ENCODE results near the gene CCDC90B.

DNA sequence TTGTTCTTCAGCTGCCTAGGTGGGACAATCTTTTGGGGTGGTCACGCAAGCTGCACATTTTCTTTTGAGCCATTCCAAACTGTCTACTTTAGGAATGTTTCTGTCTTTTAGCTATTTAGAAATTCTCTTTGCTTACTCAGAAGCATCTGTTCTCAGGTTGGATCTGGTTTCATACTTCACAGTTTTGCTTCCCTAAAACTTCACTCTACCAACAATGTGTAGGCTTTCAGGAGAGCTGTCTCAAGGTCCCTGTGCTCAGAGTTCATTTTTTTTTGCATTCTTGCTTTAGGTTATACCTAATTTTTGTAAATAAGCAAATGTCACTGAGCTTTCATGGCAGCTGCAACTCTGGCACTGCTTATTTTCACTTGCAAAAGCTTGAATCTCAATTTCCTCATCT is 36.7 kb downstream of the CCDC90B start:
- no peak for TF ChIP-seq ZNF274 (IDR thresholded peaks at IDR 0.05; ENCODE audit: low read depth, low read length)
- no peak for TF ChIP-seq SUZ12 (IDR thresholded peaks at IDR 0.05; ENCODE audit: extremely low read depth, insufficient read depth, insufficient read length)
